Suprapubic skin (tissue), 4 donors: ENCODE data around the gene OGG1. TPM values are rescaled to one million over a fixed set of nuclear protein-coding genes. Genes with fewer than 3 reads are reported as not detected.

ENCODE experiments used
- DNase-seq, 2 donors: peaks; one replicate each; pipeline ENCODE4 v3.0.0-alpha.2; 2019; ENCODE audit warnings: low spot score in 2 of 2
- H3K27ac ChIP-seq: fragments of 200-600 bp; sonication (generic); one replicate; pipeline ENCODE4 v1.5.1; 2019
- H3K27me3 ChIP-seq: fragments of 200-600 bp; sonication (generic); one replicate; pipeline ENCODE4 v1.5.1; 2019
- H3K36me3 ChIP-seq: fragments of 200-600 bp; sonication (generic); one replicate; pipeline ENCODE4 v1.5.1; 2019
- H3K4me1 ChIP-seq: fragments of 200-600 bp; sonication (generic); one replicate; pipeline ENCODE4 v1.5.1; 2019
- H3K4me3 ChIP-seq: fragments of 200-600 bp; sonication (generic); one replicate; pipeline ENCODE4 v1.5.1; 2019; ENCODE audit warnings: mild to moderate bottlenecking
- H3K9me3 ChIP-seq: fragments of 200-600 bp; sonication (generic); one replicate; pipeline ENCODE4 v1.5.1; 2019
- EP300 ChIP-seq: sonication (generic); formaldehyde crosslinking; IDR thresholded peaks from one replicate; pipeline ENCODE4 v1.6.1; 2017; ENCODE audit warnings: antibody characterized with exemption
- POLR2A ChIP-seq, 2 donors: fragments of 450-650 bp; IDR thresholded peaks; one replicate each; pipeline ENCODE4 v1.6.1; 2017; ENCODE audit warnings: antibody characterized with exemption in 2 of 2, mild to moderate bottlenecking in 2 of 2, moderate library complexity in 2 of 2
- POLR2AphosphoS5 ChIP-seq, 3 donors: sonication (generic); formaldehyde crosslinking; IDR thresholded peaks; one replicate each; pipeline ENCODE4 v1.6.1; 2017; ENCODE audit warnings: antibody characterized with exemption in 3 of 3
- WGBS: methylation state at CpG from one replicate; pipeline ENCODE4 v1.1.5; 2018; 5-methylcytosine and 5-hydroxymethylcytosine counted together
- total RNA-seq, 4 donors: library from RNA; depleted of rRNA; stranded (reverse); fragments of >200 nt; gene quantifications; one replicate each; pipeline ENCODE4 v1.1.0, GENCODE V29; 2016
- TF ChIP-seq, protein P1 (sequence below), 2 donors: fragments of 200-600 bp in 1 of 2; fragments of 450-650 bp in 1 of 2; sonication (generic) in 1 of 2; IDR thresholded peaks; one replicate each; pipeline ENCODE4 v1.5.1; 2016 to 2019; ENCODE audit warnings: antibody characterized with exemption in 2 of 2, mild to moderate bottlenecking in 1 of 2, moderate library complexity in 1 of 2

OGG1 gene
- total RNA-seq, 4 donors from 2014 or later, result 15.7 to 29.6 (median 25.5) TPM

DNA sequence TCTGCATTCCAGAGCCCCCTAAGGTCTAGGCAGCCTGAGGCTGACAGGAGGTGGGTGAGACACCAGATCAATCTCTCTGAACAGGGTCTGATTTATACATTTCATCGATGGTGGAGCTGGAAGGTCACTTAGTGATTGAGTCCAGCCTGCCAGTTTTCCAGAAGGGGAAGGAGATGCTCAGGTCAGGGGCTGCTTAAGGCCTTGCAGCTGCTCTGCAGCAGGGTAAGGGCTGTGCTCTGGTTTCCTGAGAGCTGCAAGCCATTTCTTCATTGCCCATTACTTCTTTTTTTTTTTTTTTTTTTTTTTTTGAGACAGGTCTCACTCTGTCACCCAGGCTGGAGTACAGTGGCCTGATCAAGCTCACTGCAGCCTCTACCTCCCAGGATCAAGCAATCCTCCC lies 31.8 kb downstream of the OGG1 start:
- peaks cover 11% of the 10 kb centered on the region for H3K4me1 ChIP-seq
- H3K27ac ChIP-seq, result no peak overlapping the region
- H3K9me3 ChIP-seq, result no peaks in the 10 kb centered on the region
- 47% methylated on average over 1 of the region's 1 CpG for WGBS
- TF ChIP-seq EP300, result no peak
- TF ChIP-seq, protein P1, sequence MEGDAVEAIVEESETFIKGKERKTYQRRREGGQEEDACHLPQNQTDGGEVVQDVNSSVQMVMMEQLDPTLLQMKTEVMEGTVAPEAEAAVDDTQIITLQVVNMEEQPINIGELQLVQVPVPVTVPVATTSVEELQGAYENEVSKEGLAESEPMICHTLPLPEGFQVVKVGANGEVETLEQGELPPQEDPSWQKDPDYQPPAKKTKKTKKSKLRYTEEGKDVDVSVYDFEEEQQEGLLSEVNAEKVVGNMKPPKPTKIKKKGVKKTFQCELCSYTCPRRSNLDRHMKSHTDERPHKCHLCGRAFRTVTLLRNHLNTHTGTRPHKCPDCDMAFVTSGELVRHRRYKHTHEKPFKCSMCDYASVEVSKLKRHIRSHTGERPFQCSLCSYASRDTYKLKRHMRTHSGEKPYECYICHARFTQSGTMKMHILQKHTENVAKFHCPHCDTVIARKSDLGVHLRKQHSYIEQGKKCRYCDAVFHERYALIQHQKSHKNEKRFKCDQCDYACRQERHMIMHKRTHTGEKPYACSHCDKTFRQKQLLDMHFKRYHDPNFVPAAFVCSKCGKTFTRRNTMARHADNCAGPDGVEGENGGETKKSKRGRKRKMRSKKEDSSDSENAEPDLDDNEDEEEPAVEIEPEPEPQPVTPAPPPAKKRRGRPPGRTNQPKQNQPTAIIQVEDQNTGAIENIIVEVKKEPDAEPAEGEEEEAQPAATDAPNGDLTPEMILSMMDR (IDR thresholded peaks at IDR 0.05), result no peak
- no peak for TF ChIP-seq POLR2AphosphoS5 (IDR thresholded peaks at IDR 0.05)
- TF ChIP-seq POLR2A (IDR thresholded peaks at IDR 0.05), result no peak
- peaks cover 54% of the 10 kb centered on the region for H3K36me3 ChIP-seq
- H3K4me3 ChIP-seq, result no peak overlapping the region
- no peaks in the 10 kb centered on the region for H3K27me3 ChIP-seq
- DNase-seq, result no peak

DNA sequence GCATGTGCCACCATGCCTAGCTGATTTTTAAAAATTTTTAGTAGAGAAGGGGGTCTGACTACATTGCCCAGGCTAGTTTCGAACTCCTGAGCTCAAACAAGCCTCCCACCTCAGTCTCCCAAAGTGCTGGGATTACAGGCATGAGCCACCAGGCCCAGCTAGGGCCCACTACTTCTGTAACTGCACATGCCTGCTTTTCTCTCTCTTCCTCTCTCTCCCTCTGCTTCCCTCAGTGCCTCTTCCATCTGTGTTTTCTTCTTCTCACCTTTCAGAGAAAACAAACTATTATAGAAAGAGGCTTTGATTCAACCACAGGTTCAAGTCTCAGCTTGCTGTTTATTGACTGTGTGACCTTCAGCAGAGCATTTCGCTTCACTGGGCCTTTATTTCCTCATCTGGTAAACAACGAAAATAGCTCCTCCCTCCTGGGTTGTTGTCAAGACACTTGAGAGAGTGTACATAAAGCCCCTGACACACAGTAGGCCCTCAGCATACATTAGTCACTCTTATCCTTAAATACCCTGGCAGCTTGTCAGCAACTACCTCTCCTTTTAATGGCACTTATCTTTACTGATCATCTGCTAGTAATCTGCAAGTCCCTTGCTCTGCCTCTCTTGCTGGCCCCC lies 32.3 kb downstream of the OGG1 start:
- Histone ChIP-seq H3K27ac (no peak overlapping the region), H3K4me3 (no peak overlapping the region), H3K36me3 (peaks cover 59% of the 10 kb centered on the region), H3K27me3 (no peaks in the 10 kb centered on the region), H3K4me1 (peaks cover 11% of the 10 kb centered on the region), H3K9me3 (no peaks in the 10 kb centered on the region)
- no peak for TF ChIP-seq POLR2AphosphoS5 (IDR thresholded peaks at IDR 0.05)
- 65% methylated on average over 3 of the region's 3 CpGs for WGBS
- no peak for DNase-seq

DNA sequence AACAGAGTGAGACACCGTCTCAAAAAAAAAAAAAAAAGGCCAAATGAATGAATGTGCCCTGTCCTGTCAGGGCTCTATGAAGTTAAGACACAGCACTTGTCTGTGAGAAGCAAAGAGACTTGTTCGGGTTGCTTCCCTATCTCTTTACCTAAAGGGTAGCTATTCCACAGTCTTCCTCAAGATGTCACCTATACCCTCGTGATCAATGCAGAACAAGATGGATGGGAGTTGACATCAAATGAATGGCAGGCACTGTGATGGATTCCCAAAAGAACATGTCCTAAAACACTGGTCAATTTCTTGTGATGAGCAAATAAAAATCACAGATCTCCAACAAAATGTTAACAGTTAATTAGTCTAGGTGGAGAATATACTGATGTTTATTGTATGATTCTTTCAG lies 33.0 kb downstream of the OGG1 start:
- Histone ChIP-seq H3K9me3 (no peaks in the 10 kb centered on the region), H3K4me1 (peaks cover 7% of the 10 kb centered on the region), H3K4me3 (no peak overlapping the region), H3K27me3 (no peaks in the 10 kb centered on the region), H3K36me3 (peaks cover 66% of the 10 kb centered on the region), H3K27ac (no peak overlapping the region)
- TF ChIP-seq POLR2AphosphoS5 (IDR thresholded peaks at IDR 0.05) (no peak), EP300 (no peak), POLR2A (IDR thresholded peaks at IDR 0.05) (no peak)
- TF ChIP-seq, protein P1 (IDR thresholded peaks at IDR 0.05), result no peak
- WGBS, result 42% methylated on average over 3 of the region's 3 CpGs
- DNase-seq, result no peak

DNA sequence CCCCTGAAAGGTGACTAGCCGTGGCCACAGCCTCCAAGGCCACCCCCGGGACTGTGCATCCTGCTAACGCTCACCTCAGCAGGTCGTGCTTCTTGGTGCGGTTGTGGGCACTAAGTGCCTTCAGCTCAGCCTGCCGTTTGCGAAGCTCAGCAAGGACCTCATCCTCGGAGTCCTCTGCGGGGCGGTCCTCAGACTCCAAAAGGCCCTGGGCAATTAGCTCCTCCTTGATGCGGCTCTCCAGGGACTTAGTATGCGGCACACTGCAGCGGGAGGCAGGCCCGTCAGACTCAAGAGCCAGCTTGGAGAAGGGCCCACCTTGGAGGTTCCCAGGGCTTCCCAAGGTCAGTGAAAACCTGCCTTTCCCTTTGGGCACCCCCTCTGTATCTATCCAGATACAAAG lies 34.2 kb downstream of the OGG1 start:
- Histone ChIP-seq H3K4me1 (peaks cover 4% of the 10 kb centered on the region), H3K36me3 (peaks cover 77% of the 10 kb centered on the region), H3K9me3 (no peaks in the 10 kb centered on the region), H3K27me3 (no peaks in the 10 kb centered on the region), H3K27ac (no peak overlapping the region), H3K4me3 (no peak overlapping the region)
- WGBS, result 87% methylated on average over 5 of the region's 14 CpGs
- no peak for TF ChIP-seq POLR2A (IDR thresholded peaks at IDR 0.05)
- TF ChIP-seq EP300, result no peak
- TF ChIP-seq, protein P1 (IDR thresholded peaks at IDR 0.05), result no peak
- TF ChIP-seq POLR2AphosphoS5 (IDR thresholded peaks at IDR 0.05), result no peak
- no peak for DNase-seq

DNA sequence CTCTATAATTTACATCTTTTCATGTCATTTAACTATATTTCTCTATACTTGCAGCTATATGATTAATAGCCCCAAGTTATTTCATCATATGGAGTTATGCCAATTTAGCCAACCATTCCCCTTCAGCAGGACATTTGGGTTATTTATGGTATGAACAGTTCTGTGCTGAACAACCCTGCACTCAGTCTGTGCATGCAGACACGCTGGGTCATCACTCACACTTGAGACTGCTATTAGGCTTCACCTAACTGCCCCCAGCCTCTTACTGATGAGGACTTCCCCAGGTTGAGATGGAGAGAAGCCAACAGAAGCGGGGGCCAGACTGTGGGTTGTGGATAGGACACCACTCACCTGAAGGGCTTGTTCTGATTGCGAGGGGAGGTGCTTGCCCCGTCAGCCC lies 35.2 kb downstream of the OGG1 start:
- no peaks in the 10 kb centered on the region for H3K27me3 ChIP-seq
- H3K27ac ChIP-seq, result no peak overlapping the region
- TF ChIP-seq, protein P1 (IDR thresholded peaks at IDR 0.05), result no peak
- TF ChIP-seq POLR2A (IDR thresholded peaks at IDR 0.05) (no peak), POLR2AphosphoS5 (IDR thresholded peaks at IDR 0.05) (no peak), EP300 (no peak)
- peaks cover 85% of the 10 kb centered on the region for H3K36me3 ChIP-seq
- H3K4me1 ChIP-seq, result peaks cover 4% of the 10 kb centered on the region
- DNase-seq, result no peak
- no peaks in the 10 kb centered on the region for H3K9me3 ChIP-seq
- WGBS, result 89% methylated on average over 4 of the region's 4 CpGs
- no peak overlapping the region for H3K4me3 ChIP-seq

DNA sequence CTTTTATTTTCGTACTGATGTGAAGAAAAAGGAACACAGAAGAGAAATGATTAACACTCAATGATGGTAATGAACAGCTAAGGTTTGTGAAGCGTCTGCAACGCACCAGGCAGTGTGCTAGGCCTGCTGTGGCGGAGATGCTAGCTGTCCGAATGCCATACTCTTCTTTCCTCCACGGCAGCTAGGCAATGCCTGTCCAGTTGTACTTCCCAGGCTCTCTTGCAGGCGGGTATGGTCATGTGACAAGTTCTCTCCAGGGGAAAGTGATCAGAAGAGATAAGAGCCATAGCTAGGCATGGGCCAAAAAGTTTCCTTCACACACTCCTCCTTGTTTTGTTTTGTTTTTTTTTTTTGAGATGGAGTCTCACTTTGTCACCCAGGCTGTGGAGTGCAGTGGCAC lies 35.9 kb downstream of the OGG1 start:
- peaks cover 4% of the 10 kb centered on the region for H3K4me1 ChIP-seq
- no peak for TF ChIP-seq EP300
- no peak for TF ChIP-seq POLR2AphosphoS5 (IDR thresholded peaks at IDR 0.05)
- TF ChIP-seq, protein P1 (IDR thresholded peaks at IDR 0.05), result no peak
- TF ChIP-seq POLR2A (IDR thresholded peaks at IDR 0.05), result no peak
- WGBS, result 82% methylated on average over 7 of the region's 7 CpGs
- H3K36me3 ChIP-seq, result peaks cover 82% of the 10 kb centered on the region
- H3K27ac ChIP-seq, result no peak overlapping the region
- H3K9me3 ChIP-seq, result no peaks in the 10 kb centered on the region
- no peak for DNase-seq
- no peak overlapping the region for H3K4me3 ChIP-seq
- no peaks in the 10 kb centered on the region for H3K27me3 ChIP-seq
